HUDEP-2 (cell line): ENCODE data around the gene C2CD5.
"Not testable (repeated sequence)": the region's sequence is repeated elsewhere in the genome, so short reads cannot be mapped to it uniquely, and the experiment has no call there.

Experiments used
- DNase-seq, 76 experiments: peaks; one replicate each; lab custom pipeline; 2025; ENCODE audit not compliant: unreplicated experiment in 76 of 76; lab: John Stamatoyannopoulos, UW

Gene C2CD5

GRCh38 chr12:22481547-22482104 is 62.7 kb downstream of the C2CD5 start:
- DNase-seq = no peak

- not testable (repeated sequence) for DNase-seq
These were observed 63.5 kb downstream of the C2CD5 start for GRCh38 chr12:22480814-22481213.

GRCh38 chr12:22480016-22480415 is 64.3 kb downstream of the C2CD5 start:
- no peak for DNase-seq

DNA sequence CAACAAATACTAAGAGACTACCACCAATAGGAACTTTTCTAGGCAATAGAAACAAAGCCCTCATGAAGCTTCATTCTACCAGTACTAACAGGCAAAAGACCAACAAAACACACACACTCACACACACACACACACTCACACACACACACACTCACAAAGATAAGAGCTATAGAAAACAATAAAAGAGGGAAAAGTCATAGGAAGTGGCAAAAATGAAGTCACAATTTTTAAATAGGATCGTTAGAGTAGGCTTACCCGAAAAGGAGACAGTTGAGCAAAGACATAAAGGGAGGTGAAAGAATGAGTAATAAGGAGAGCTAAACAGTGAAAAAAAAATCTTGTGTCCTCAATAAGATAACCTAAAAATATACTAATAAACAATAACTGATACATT is 66.5 kb downstream of the C2CD5 start:
- no peak for DNase-seq

- no peak for DNase-seq
These were observed 67.0 kb downstream of the C2CD5 start for GRCh38 chr12:22477166-22477893.

DNA sequence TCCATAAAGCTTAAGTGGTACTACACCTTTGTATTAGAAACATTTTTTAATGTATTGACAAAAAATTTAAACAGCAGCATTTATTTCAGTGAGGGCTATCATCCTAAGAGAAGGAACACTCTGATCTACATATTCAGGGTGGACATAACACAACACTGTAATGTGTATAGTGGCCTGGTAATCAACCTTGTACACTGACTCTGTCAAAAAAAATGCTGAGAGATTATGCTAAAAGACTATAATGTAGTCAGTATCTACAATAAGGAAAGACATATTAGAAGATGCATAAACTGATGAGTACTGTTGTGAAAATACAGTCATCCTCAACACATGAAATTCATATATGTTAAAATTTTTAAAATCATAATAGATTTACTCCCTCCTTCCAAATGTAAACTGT is 68.2 kb downstream of the C2CD5 start:
- DNase-seq = no peak

DNA sequence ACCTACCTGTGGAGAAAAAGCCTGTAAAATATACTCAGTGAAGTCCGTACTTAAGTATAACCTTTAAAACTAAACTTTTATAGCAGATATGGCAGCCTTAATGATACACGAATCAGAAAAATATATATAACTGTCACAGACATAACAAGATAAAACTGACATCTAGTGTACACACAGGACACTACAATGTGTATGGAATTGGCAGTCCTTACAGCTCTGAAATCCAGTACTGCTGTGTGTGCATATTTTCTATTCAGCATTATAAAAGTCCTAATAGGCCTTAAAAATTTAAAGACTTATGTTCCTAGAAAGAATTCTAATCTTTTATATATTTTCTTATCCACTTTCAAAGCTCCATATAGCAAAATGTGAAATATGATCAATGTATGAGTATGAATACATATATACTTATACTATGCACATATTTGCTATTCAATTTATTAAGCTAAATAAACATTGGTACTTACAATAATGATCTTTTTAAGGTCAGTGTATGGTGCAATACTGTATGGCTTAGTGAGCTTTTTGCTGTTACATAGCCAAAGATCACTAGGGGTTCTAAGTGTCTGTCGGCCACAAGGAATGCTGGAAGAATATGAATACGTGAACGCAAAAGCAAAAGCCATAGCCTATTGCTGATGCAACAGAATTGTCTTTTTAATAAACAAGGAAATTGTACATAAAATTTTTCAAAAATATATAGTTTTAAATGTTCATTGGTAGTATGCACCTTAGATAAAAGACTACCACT is 69.2 kb downstream of the C2CD5 start:
- no peak for DNase-seq

DNA sequence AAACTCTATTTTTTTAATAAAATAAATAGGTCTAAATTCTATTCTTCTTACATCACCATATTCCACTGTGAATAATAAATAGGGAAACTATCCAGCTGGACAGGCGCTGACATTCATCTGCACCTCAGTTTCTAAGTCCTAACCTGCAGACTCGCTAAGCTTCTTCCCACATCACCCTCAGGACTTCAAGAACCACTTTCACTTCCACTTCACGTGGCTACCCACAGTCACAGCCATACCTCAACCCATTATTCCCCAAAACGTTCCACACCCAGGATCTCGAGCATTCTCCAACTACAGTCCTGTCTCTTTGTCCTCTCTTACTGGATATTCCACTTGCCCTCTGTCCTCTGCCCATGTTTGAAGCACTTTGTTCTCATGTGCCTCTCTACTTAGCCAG is 71.1 kb downstream of the C2CD5 start:
- no peak for DNase-seq

GRCh38 chr12:22467190-22467589 is 77.2 kb downstream of the C2CD5 start:
- DNase-seq = no peak

DNA sequence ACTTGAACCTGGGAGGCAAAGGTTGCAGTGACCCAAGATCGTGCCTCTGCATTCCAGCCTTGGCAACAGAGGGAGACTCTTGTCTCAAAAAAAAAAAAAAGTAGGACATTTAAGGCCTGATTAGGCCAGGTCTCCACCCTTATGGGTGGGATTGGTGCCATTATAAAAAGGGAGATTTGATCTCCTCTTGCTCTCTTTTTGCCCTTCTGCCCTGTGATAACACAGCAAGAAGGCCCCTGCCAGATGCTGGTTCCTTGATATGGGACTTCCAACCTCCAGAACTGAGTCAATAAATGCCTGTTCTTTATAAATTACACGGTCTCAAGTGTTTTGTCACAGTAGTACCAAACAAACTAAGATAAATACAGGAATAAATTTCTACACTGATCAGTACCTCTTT is 81.0 kb downstream of the C2CD5 start:
- DNase-seq = peak in 67 of 76 experiments; percentile 2 to 88 (median 32)

GRCh38 chr12:22461786-22462185 is 82.6 kb downstream of the C2CD5 start:
- DNase-seq = no peak

- DNase-seq = peak in 25 of 76 experiments; percentile 3 to 65 (median 34)
These were observed 84.4 kb downstream of the C2CD5 start for GRCh38 chr12:22459838-22460490.

DNA sequence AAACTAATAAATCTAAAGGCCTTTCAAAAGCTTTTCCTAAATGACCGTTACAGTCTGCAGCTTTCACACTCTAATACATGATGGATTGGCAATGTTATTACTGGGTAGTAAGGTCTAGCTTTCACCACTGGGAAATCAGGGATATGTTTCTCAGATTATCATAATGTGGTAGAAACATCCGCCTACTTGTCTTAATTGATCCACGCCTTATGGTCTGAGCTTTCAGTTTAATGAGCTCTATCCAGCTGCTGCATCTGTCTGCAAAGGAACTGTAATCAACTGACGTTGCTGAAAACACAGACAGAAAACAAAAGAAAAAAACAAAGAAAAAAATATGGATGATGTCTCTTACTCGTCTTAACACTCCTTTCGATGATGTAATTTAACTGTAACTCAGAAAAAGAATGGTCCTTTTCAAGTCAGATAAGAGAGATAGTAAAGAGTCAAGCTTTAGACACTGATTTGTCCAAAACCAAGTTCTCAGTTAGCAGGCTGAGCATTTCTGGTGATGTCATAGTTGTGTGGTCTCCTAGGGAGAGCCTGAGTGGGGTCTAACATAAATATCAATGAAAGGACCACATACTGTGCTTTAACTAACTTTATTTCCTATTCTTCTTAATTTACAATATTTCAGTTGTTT is 85.9 kb downstream of the C2CD5 start:
- no peak for DNase-seq

GRCh38 chr12:22457085-22457484 is 87.3 kb downstream of the C2CD5 start:
- no peak for DNase-seq

GRCh38 chr12:22453511-22453910 is 90.8 kb downstream of the C2CD5 start:
- DNase-seq = no peak

- no peak for DNase-seq
These were observed 97.1 kb downstream of the C2CD5 start for GRCh38 chr12:22447223-22447622.

DNA sequence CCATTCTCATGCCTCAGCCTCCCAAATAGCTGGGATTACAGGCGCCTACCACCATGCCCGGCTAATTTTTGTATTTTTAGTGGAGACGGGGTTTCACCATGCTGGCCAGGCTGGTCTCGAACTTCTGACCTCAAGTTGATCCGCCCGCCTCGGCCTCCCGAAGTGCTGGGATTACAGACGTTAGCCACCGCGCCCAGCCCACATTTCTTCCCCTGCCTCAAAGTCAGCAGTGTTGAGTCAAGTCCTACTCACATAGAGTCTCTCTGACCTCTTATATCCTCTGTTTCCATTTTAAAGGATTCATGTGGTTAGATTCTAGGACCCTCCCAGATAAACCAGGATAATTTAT is 100.1 kb downstream of the C2CD5 start:
- DNase-seq = not testable (repeated sequence)

DNA sequence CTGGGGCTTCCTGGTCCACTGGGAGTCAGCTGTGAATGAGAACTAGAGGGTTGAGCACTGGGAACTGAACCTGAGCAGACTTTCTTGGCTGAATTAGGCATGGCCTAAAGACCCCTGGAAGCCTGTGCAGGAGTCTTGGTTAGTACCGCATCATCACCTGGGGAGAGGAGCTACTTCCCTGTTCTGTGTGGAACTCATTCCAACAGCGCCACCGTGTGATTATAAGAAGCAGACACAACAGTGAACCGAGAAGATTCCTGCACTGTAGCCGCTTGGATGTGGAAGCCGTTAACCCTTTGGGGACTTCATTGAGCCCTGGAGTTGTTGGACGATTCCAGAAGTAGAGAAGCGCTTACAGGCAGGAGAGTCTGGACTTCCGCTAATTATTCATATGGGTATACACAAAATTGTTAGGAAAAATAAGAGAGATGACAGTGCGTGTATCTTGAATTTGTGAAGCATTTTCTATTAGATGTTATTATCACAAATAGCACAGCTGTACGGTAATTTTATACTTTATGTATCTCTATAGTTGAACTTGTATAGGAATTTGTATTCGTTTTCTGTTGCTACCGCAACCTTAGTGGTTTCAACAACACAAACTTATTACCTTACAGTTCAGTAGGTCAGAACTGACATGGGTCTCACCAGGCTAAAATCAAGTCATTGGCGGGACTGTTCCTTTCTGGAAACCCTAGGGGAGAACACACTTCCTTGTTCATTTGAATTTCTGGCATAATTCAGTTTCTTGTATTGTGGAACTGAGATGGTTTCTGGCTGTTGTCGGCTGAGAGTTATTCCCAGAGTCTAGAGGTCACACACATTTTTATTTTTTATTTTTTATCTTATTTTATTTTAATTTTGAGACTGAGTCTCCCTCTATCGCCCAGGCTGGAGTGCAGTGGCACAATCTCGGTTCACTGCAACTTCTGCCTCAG is 100.7 kb downstream of the C2CD5 start:
- DNase-seq = peak in 68 of 76 experiments; percentile 1 to 79 (median 43)

GRCh38 chr12:22437031-22437806 is 107.1 kb downstream of the C2CD5 start:
- DNase-seq = no peak
